ENCODE data around the gene FGF14.

FGF14 gene

DNA sequence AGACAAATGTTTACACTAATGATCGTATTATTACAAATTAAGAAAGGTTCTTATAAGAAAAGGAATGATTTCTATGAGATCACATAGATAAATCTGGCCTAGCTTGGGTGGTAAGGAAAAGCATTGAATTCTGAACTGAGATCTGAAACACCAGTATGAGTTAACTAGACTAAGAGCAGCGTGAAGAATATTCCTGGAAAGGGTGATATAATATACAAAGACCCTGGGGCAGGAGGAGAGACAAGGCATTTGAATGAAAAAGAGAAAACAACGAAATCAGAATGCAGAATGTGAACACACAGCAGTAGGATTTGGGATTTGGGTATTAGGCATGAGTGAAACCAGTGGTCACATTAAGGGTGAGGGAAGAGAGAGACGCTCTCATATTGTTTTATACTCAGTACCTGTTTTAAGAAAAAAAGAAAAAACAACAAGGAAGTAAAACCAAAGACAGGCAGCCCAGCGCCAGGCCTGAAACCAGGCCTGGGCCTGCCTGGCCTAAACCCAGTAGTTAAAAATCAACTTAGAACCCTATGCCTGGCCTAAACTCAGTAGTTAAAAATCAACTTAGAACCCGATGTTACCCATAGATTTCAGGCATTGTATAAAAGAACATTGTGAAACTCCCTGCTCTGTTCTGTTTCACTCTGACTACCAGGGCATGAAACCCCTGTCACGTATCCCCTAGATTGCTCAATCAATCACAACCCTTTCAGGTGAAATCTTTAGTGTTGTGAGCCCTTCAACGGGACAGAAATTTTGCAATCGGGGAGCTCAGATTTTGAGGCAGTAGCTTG is 662.3 kb downstream of the FGF14 start:
- TF ChIP-seq EZH2phosphoT487 (conservative IDR thresholded peaks at IDR 0.05; ENCODE audit: low read length) = no peak
- TF ChIP-seq, protein P1, sequence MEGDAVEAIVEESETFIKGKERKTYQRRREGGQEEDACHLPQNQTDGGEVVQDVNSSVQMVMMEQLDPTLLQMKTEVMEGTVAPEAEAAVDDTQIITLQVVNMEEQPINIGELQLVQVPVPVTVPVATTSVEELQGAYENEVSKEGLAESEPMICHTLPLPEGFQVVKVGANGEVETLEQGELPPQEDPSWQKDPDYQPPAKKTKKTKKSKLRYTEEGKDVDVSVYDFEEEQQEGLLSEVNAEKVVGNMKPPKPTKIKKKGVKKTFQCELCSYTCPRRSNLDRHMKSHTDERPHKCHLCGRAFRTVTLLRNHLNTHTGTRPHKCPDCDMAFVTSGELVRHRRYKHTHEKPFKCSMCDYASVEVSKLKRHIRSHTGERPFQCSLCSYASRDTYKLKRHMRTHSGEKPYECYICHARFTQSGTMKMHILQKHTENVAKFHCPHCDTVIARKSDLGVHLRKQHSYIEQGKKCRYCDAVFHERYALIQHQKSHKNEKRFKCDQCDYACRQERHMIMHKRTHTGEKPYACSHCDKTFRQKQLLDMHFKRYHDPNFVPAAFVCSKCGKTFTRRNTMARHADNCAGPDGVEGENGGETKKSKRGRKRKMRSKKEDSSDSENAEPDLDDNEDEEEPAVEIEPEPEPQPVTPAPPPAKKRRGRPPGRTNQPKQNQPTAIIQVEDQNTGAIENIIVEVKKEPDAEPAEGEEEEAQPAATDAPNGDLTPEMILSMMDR (IDR thresholded peaks at IDR 0.05; ENCODE audit: insufficient read depth, low read length, poor library complexity, severe bottlenecking) = no peak

DNA sequence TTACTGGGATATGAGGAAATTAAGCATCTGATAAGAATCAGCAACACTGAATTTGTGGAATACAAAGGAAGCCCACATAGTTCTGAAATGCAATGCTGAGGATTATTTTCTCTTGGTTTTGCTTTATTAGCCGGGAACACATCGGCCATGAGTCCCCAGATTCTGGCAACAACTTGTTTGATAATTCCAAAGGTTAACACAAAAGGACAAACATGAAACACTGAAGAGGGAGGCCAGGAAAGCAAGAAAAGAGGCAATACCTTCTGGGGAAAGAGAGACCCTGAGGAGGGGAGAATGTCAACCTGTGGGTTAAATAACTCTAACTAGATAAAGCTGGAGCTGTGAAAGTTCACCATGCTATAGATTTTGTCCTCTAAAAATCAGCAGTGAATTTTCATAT is 663.5 kb downstream of the FGF14 start:
- Histone ChIP-seq H3K27me3 (ENCODE audit: low read length) (no peaks in the 10 kb centered on the region), H3K9me3 (ENCODE audit: insufficient read depth, low read length) (no peaks in the 10 kb centered on the region), H4K20me1 (ENCODE audit: low read depth, low read length) (no peaks in the 10 kb centered on the region), H3K36me3 (ENCODE audit: low read length) (no peaks in the 10 kb centered on the region), H2AFZ (ENCODE audit: low read depth, low read length, severe bottlenecking) (no peak overlapping the region), H3K4me2 (ENCODE audit: low read depth, low read length, poor library complexity, severe bottlenecking) (no peak overlapping the region), H3K79me2 (ENCODE audit: insufficient read depth, low read length) (no peaks in the 10 kb centered on the region), H3F3A (ENCODE audit: insufficient read depth) (no peaks in the 10 kb centered on the region), H3K9ac (ENCODE audit: low read length) (no peak overlapping the region), H3K27ac (ENCODE audit: low read depth, low read length) (no peak overlapping the region), H3K4me3 (ENCODE audit: insufficient read depth, low read length, poor library complexity, severe bottlenecking) (no peak overlapping the region), H3K9me2 (replicated peaks; ENCODE audit: insufficient read depth, low read length) (no peaks in the 10 kb centered on the region)
- TF ChIP-seq, protein P1 (IDR thresholded peaks at IDR 0.05; ENCODE audit: insufficient read depth, low read length, poor library complexity, severe bottlenecking) = no peak
- no peak for TF ChIP-seq EZH2phosphoT487 (conservative IDR thresholded peaks at IDR 0.05; ENCODE audit: low read length)

More for the DNA sequence above, 662.3 kb downstream of the FGF14 start:
- no peaks in the 10 kb centered on the region for H3F3A ChIP-seq (ENCODE audit: insufficient read depth)
- no peak overlapping the region for H3K4me3 ChIP-seq (ENCODE audit: insufficient read depth, low read length, poor library complexity, severe bottlenecking)
- H3K4me2 ChIP-seq (ENCODE audit: low read depth, low read length, poor library complexity, severe bottlenecking) = no peak overlapping the region
- no peak overlapping the region for H2AFZ ChIP-seq (ENCODE audit: low read depth, low read length, severe bottlenecking)
- no peaks in the 10 kb centered on the region for H3K27me3 ChIP-seq (ENCODE audit: low read length)
- no peaks in the 10 kb centered on the region for H3K9me2 ChIP-seq (replicated peaks; ENCODE audit: insufficient read depth, low read length)
- no peaks in the 10 kb centered on the region for H4K20me1 ChIP-seq (ENCODE audit: low read depth, low read length)
- H3K9me3 ChIP-seq (ENCODE audit: insufficient read depth, low read length) = no peaks in the 10 kb centered on the region
- H3K79me2 ChIP-seq (ENCODE audit: insufficient read depth, low read length) = no peaks in the 10 kb centered on the region
- H3K36me3 ChIP-seq (ENCODE audit: low read length) = no peaks in the 10 kb centered on the region
- H3K27ac ChIP-seq (ENCODE audit: low read depth, low read length) = no peak overlapping the region
- H3K9ac ChIP-seq (ENCODE audit: low read length) = no peak overlapping the region

DNA sequence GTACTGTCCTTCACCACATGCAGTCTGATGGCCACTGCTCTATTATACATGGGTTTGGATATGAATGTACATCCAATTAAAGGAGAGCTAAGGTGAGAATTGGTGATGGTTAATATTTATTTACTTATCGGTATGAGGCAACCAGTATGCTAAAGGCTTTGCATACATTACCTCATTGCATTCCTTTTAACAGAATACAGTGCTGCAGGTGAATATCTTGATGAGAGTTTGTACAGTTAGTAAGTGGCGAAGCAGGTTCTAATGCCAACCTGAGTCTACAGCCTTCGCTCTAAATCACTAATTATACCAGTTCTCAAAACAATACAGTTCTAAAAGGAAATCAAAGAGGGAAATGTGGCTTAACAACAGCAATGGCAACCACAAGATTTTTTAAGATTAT is 665.3 kb downstream of the FGF14 start:
- no peaks in the 10 kb centered on the region for H3K9me2 ChIP-seq (replicated peaks; ENCODE audit: insufficient read depth, low read length)
- no peak for TF ChIP-seq EZH2phosphoT487 (conservative IDR thresholded peaks at IDR 0.05; ENCODE audit: low read length)
- H2AFZ ChIP-seq (ENCODE audit: low read depth, low read length, severe bottlenecking) = no peak overlapping the region
- no peaks in the 10 kb centered on the region for H4K20me1 ChIP-seq (ENCODE audit: low read depth, low read length)
- no peak overlapping the region for H3K27ac ChIP-seq (ENCODE audit: low read depth, low read length)
- H3K9ac ChIP-seq (ENCODE audit: low read length) = no peak overlapping the region
- H3K79me2 ChIP-seq (ENCODE audit: insufficient read depth, low read length) = no peaks in the 10 kb centered on the region
- H3F3A ChIP-seq (ENCODE audit: insufficient read depth) = no peaks in the 10 kb centered on the region
- no peaks in the 10 kb centered on the region for H3K27me3 ChIP-seq (ENCODE audit: low read length)
- H3K4me2 ChIP-seq (ENCODE audit: low read depth, low read length, poor library complexity, severe bottlenecking) = no peak overlapping the region
- H3K4me3 ChIP-seq (ENCODE audit: insufficient read depth, low read length, poor library complexity, severe bottlenecking) = no peak overlapping the region
- H3K36me3 ChIP-seq (ENCODE audit: low read length) = no peaks in the 10 kb centered on the region
- H3K9me3 ChIP-seq (ENCODE audit: insufficient read depth, low read length) = no peaks in the 10 kb centered on the region

DNA sequence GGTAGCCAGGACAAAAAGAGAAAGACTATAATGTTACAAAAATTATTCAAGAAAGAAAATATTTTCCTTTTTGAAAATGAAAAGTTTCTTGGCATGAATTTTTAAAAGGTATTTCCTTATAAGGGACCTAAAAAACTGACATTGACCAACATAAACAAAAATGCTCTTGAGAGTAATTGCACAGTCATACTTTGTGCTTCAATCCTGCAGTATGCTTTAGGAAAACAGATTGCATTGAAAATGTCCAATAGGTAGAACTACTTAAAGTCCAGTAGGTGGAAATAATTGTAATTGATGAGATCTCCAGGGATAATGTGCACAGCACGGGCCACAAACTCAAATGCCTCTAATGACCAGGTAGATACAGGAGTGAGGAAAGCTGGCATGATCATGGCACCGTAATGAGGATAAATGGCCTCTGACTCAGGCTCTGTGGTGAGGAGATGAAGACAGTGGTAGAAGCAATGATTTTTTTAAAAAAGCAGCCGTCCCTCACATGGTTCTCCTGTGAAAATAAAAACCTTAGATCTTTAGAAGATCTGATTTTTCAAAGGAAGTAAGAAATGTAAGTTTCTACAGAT is 671.3 kb downstream of the FGF14 start:
- no peak overlapping the region for H3K4me3 ChIP-seq (ENCODE audit: insufficient read depth, low read length, poor library complexity, severe bottlenecking)
- H3K9me3 ChIP-seq (ENCODE audit: insufficient read depth, low read length) = no peaks in the 10 kb centered on the region
- no peaks in the 10 kb centered on the region for H3K9me2 ChIP-seq (replicated peaks; ENCODE audit: insufficient read depth, low read length)
- no peak overlapping the region for H3K4me2 ChIP-seq (ENCODE audit: low read depth, low read length, poor library complexity, severe bottlenecking)
- no peak overlapping the region for H3K27ac ChIP-seq (ENCODE audit: low read depth, low read length)
- H3K9ac ChIP-seq (ENCODE audit: low read length) = no peak overlapping the region
- H2AFZ ChIP-seq (ENCODE audit: low read depth, low read length, severe bottlenecking) = no peak overlapping the region
- no peaks in the 10 kb centered on the region for H3K36me3 ChIP-seq (ENCODE audit: low read length)
- no peaks in the 10 kb centered on the region for H3K27me3 ChIP-seq (ENCODE audit: low read length)
- no peak for TF ChIP-seq EZH2phosphoT487 (conservative IDR thresholded peaks at IDR 0.05; ENCODE audit: low read length)
- TF ChIP-seq, protein P1 (IDR thresholded peaks at IDR 0.05; ENCODE audit: insufficient read depth, low read length, poor library complexity, severe bottlenecking) = no peak
- H4K20me1 ChIP-seq (ENCODE audit: low read depth, low read length) = no peaks in the 10 kb centered on the region
- H3K79me2 ChIP-seq (ENCODE audit: insufficient read depth, low read length) = no peaks in the 10 kb centered on the region
- H3F3A ChIP-seq (ENCODE audit: insufficient read depth) = no peaks in the 10 kb centered on the region
